GM23338 (cell line): ENCODE data around the gene PTPRE. TPM values are rescaled to one million over a fixed set of nuclear protein-coding genes. Genes with fewer than 3 reads are reported as not detected.

Experiments
- ATAC-seq: fragments of 200-7000 bp; cut with Tn5 transposase; 3 replicates; pipeline ENCODE4 v1.9.1; 2020
- DNase-seq: peaks from one replicate; pipeline ENCODE4 v3.0.0-alpha.2; 2015; ENCODE audit warnings: low spot score
- H2AFZ ChIP-seq: fragments of 200-600 bp; sonication (generic); 2 replicates; pipeline ENCODE4 v1.8.0; 2016; ENCODE audit warnings: antibody characterized with exemption, mild to moderate bottlenecking, moderate library complexity
- H3F3A ChIP-seq: fragments of 200-600 bp; sonication (generic); replicated peaks from 2 replicates; pipeline ENCODE4 v1.8.0; 2017; ENCODE audit warnings: antibody characterized with exemption, mixed run types, low read depth
- H3K27ac ChIP-seq: fragments of 200-600 bp; sonication (generic); 2 replicates; pipeline ENCODE4 v1.6.1; 2016; ENCODE audit warnings: low read depth
- H3K27me3 ChIP-seq: fragments of 200-600 bp; sonication (generic); 2 replicates; pipeline ENCODE4 v1.8.0; 2016; ENCODE audit warnings: mild to moderate bottlenecking, mixed run types, moderate library complexity; ENCODE audit not compliant: insufficient read depth
- H3K36me3 ChIP-seq: fragments of 200-600 bp; sonication (generic); 2 replicates; pipeline ENCODE4 v1.8.0; 2016; ENCODE audit warnings: mild to moderate bottlenecking; ENCODE audit not compliant: insufficient read depth
- H3K4me1 ChIP-seq: fragments of 200-600 bp; sonication (generic); 2 replicates; pipeline ENCODE4 v1.8.0; 2016; ENCODE audit warnings: mild to moderate bottlenecking, moderate library complexity; ENCODE audit not compliant: insufficient read depth
- H3K4me2 ChIP-seq: fragments of 200-600 bp; sonication (generic); 2 replicates; pipeline ENCODE4 v1.7.1; 2017; ENCODE audit warnings: mixed run types
- H3K4me3 ChIP-seq: fragments of 200-600 bp; sonication (generic); 2 replicates; pipeline ENCODE4 v1.6.1; 2016; ENCODE audit warnings: mixed run types
- H3K79me2 ChIP-seq: fragments of 200-600 bp; sonication (generic); replicated peaks from 2 replicates; pipeline ENCODE4 v1.8.0; 2017; ENCODE audit warnings: mild to moderate bottlenecking; ENCODE audit not compliant: insufficient read depth
- H3K9me2 ChIP-seq: fragments of 200-600 bp; sonication (generic); 2 replicates; pipeline ENCODE4 v1.8.0; 2017; ENCODE audit not compliant: insufficient read depth
- H4K20me1 ChIP-seq: fragments of 200-600 bp; sonication (generic); replicated peaks from 2 replicates; pipeline ENCODE4 v1.8.0; 2017; ENCODE audit warnings: mild to moderate bottlenecking; ENCODE audit not compliant: insufficient read depth
- H3K27ac Mint-ChIP-seq: 2 replicates; pipeline ENCODE4 v1.8.0; 2020; ENCODE audit warnings: inconsistent platforms, mild to moderate bottlenecking, moderate library complexity, mixed read lengths
- H3K27me3 Mint-ChIP-seq: 3 replicates; pipeline ENCODE4 v1.8.0; 2022; ENCODE audit warnings: low read depth, mild to moderate bottlenecking, moderate library complexity, mixed read lengths, inconsistent platforms; ENCODE audit not compliant: insufficient read depth, poor library complexity
- H3K36me3 Mint-ChIP-seq: 3 replicates; pipeline ENCODE4 v1.8.0; 2021; ENCODE audit warnings: low read depth, mild to moderate bottlenecking, inconsistent platforms, moderate library complexity, mixed read lengths
- H3K4me1 Mint-ChIP-seq: 3 replicates; pipeline ENCODE4 v1.8.0; 2020; ENCODE audit warnings: mild to moderate bottlenecking, inconsistent platforms, mixed read lengths
- H3K4me3 Mint-ChIP-seq: 3 replicates; pipeline ENCODE4 v1.8.0; 2021; ENCODE audit warnings: moderate library complexity, mild to moderate bottlenecking, inconsistent platforms, mixed read lengths
- H3K9me3 Mint-ChIP-seq: 3 replicates; pipeline ENCODE4 v1.8.0; 2020; ENCODE audit warnings: moderate library complexity, mild to moderate bottlenecking, inconsistent platforms, mixed read lengths
- CREB1 ChIP-seq: fragments of 250-450 bp; sonication (Bioruptor Pico); IDR thresholded peaks from 2 replicates; pipeline ENCODE4 v1.5.0; 2020; ENCODE audit warnings: low read depth, mild to moderate bottlenecking, moderate library complexity
- ETS1 ChIP-seq: IDR thresholded peaks from 2 replicates; pipeline ENCODE4 v1.6.1; 2016; ENCODE audit warnings: antibody characterized with exemption
- EZH2phosphoT487 ChIP-seq: fragments of 200-600 bp; sonication (generic); IDR thresholded peaks from one replicate; pipeline ENCODE4 v1.8.1; 2018; ENCODE audit warnings: antibody characterized with exemption; ENCODE audit not compliant: unreplicated experiment
- JUNB ChIP-seq: IDR thresholded peaks from one replicate; pipeline ENCODE4 v1.6.1; 2016; ENCODE audit warnings: antibody characterized with exemption; ENCODE audit not compliant: unreplicated experiment
- NANOG ChIP-seq: IDR thresholded peaks from 2 replicates; pipeline ENCODE4 v1.6.1; 2016; ENCODE audit warnings: antibody characterized with exemption, borderline replicate concordance
- REST ChIP-seq: IDR thresholded peaks from one replicate; pipeline ENCODE4 v1.6.1; 2018; ENCODE audit warnings: antibody characterized with exemption; ENCODE audit not compliant: unreplicated experiment
- STAT1 ChIP-seq: IDR thresholded peaks from one replicate; pipeline ENCODE4 v1.6.1; 2016; ENCODE audit warnings: antibody characterized with exemption; ENCODE audit not compliant: unreplicated experiment
- ZNF114 ChIP-seq: fragments of 250-450 bp; sonication (Bioruptor Pico); IDR thresholded peaks from 2 replicates; pipeline ENCODE4 v1.5.0; 2020; ENCODE audit warnings: mild to moderate bottlenecking, moderate library complexity
- ZNF331 ChIP-seq: fragments of 250-450 bp; sonication (Bioruptor Pico); IDR thresholded peaks from 2 replicates; pipeline ENCODE4 v1.5.0; 2020; ENCODE audit warnings: low read depth, mild to moderate bottlenecking, moderate library complexity
- polyA plus RNA-seq: library from polyadenylated mRNA; unstranded; fragments of >200 nt; fragmentation: Nextera tagmentation; extraction: Ambion mirVana; gene quantifications from 2 replicates; pipeline ENCODE4 v1.2.1, GENCODE V29; 2016
- total RNA-seq: library from RNA; depleted of rRNA; stranded (reverse); fragments of >200 nt; shearing (Covaris generic); gene quantifications from 2 replicates; pipeline ENCODE4 v1.2.3, GENCODE V29; 2014
- TF ChIP-seq, protein P1 (sequence below): fragments of 250-450 bp; sonication (Bioruptor Pico); IDR thresholded peaks from 2 replicates; pipeline ENCODE4 v1.5.0; 2020; ENCODE audit warnings: mild to moderate bottlenecking, moderate library complexity

PTPRE gene
- total and polyA plus RNA-seq, 2 experiments from 2014 or later = 0.34 to 0.42 TPM

- H3K36me3 Mint-ChIP-seq = no peaks in the 10 kb centered on the region
- H3K9me3 Mint-ChIP-seq = no peaks in the 10 kb centered on the region
- H3K36me3 ChIP-seq = no peaks in the 10 kb centered on the region
- no peaks in the 10 kb centered on the region for H3K4me1 ChIP-seq
- H3K27me3 ChIP-seq = no peaks in the 10 kb centered on the region
- H4K20me1 ChIP-seq = no peaks in the 10 kb centered on the region
- H3K4me3 Mint-ChIP-seq = no peak overlapping the region
- H3K4me1 Mint-ChIP-seq = peaks cover 2% of the 10 kb centered on the region; the same call in 2 of the 3 replicates
- no peak overlapping the region for H2AFZ ChIP-seq
- no peak overlapping the region for H3K27ac ChIP-seq
- no peak overlapping the region for H3K4me3 ChIP-seq
- H3K27ac Mint-ChIP-seq = no peak overlapping the region
- no peaks in the 10 kb centered on the region for H3F3A ChIP-seq
- no peak for DNase-seq
- no peak overlapping the region for H3K4me2 ChIP-seq
- ATAC-seq = no peak
- H3K27me3 Mint-ChIP-seq = peaks cover 5% of the 10 kb centered on the region
- no peaks in the 10 kb centered on the region for H3K9me2 ChIP-seq
- no peaks in the 10 kb centered on the region for H3K79me2 ChIP-seq
- TF ChIP-seq ETS1 (no peak), REST (no peak), EZH2phosphoT487 (no peak), CREB1 (CRISPR knock-in tag) (no peak), STAT1 (no peak), JUNB (no peak), NANOG (no peak), ZNF331 (CRISPR knock-in tag) (no peak), ZNF114 (CRISPR knock-in tag) (no peak)
- TF ChIP-seq, protein P1, sequence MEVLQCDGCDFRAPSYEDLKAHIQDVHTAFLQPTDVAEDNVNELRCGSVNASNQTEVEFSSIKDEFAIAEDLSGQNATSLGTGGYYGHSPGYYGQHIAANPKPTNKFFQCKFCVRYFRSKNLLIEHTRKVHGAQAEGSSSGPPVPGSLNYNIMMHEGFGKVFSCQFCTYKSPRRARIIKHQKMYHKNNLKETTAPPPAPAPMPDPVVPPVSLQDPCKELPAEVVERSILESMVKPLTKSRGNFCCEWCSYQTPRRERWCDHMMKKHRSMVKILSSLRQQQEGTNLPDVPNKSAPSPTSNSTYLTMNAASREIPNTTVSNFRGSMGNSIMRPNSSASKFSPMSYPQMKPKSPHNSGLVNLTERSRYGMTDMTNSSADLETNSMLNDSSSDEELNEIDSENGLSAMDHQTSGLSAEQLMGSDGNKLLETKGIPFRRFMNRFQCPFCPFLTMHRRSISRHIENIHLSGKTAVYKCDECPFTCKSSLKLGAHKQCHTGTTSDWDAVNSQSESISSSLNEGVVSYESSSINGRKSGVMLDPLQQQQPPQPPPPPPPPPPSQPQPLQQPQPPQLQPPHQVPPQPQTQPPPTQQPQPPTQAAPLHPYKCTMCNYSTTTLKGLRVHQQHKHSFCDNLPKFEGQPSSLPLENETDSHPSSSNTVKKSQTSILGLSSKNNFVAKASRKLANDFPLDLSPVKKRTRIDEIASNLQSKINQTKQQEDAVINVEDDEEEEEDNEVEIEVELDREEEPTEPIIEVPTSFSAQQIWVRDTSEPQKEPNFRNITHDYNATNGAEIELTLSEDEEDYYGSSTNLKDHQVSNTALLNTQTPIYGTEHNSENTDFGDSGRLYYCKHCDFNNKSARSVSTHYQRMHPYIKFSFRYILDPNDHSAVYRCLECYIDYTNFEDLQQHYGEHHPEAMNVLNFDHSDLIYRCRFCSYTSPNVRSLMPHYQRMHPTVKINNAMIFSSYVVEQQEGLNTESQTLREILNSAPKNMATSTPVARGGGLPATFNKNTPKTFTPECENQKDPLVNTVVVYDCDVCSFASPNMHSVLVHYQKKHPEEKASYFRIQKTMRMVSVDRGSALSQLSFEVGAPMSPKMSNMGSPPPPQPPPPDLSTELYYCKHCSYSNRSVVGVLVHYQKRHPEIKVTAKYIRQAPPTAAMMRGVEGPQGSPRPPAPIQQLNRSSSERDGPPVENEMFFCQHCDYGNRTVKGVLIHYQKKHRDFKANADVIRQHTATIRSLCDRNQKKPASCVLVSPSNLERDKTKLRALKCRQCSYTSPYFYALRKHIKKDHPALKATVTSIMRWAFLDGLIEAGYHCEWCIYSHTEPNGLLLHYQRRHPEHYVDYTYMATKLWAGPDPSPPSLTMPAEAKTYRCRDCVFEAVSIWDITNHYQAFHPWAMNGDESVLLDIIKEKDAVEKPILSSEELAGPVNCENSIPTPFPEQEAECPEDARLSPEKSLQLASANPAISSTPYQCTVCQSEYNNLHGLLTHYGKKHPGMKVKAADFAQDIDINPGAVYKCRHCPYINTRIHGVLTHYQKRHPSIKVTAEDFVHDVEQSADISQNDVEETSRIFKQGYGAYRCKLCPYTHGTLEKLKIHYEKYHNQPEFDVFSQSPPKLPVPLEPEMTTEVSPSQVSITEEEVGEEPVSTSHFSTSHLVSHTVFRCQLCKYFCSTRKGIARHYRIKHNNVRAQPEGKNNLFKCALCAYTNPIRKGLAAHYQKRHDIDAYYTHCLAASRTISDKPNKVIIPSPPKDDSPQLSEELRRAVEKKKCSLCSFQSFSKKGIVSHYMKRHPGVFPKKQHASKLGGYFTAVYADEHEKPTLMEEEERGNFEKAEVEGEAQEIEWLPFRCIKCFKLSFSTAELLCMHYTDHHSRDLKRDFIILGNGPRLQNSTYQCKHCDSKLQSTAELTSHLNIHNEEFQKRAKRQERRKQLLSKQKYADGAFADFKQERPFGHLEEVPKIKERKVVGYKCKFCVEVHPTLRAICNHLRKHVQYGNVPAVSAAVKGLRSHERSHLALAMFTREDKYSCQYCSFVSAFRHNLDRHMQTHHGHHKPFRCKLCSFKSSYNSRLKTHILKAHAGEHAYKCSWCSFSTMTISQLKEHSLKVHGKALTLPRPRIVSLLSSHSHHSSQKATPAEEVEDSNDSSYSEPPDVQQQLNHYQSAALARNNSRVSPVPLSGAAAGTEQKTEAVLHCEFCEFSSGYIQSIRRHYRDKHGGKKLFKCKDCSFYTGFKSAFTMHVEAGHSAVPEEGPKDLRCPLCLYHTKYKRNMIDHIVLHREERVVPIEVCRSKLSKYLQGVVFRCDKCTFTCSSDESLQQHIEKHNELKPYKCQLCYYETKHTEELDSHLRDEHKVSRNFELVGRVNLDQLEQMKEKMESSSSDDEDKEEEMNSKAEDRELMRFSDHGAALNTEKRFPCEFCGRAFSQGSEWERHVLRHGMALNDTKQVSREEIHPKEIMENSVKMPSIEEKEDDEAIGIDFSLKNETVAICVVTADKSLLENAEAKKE (CRISPR knock-in tag) = no peak
These were observed 102.6 kb downstream of the PTPRE start for GRCh38 chr10:128009372-128010126.
